C4-2B (cell line): ENCODE results near the gene ARHGEF2.
A peak's percentile ranks its signal among the peaks of the same experiment; 100 is the strongest.

Source experiments
- ZFX ChIP-seq: fragments of 450-650 bp; IDR thresholded peaks from 2 replicates; pipeline ENCODE4 v1.6.1; 2017
- TF ChIP-seq, protein P1 (sequence below): fragments of 450-650 bp; conservative IDR thresholded peaks from 2 replicates; pipeline ENCODE4 v1.5.1; 2017; ENCODE audit warnings: mild to moderate bottlenecking

DNA sequence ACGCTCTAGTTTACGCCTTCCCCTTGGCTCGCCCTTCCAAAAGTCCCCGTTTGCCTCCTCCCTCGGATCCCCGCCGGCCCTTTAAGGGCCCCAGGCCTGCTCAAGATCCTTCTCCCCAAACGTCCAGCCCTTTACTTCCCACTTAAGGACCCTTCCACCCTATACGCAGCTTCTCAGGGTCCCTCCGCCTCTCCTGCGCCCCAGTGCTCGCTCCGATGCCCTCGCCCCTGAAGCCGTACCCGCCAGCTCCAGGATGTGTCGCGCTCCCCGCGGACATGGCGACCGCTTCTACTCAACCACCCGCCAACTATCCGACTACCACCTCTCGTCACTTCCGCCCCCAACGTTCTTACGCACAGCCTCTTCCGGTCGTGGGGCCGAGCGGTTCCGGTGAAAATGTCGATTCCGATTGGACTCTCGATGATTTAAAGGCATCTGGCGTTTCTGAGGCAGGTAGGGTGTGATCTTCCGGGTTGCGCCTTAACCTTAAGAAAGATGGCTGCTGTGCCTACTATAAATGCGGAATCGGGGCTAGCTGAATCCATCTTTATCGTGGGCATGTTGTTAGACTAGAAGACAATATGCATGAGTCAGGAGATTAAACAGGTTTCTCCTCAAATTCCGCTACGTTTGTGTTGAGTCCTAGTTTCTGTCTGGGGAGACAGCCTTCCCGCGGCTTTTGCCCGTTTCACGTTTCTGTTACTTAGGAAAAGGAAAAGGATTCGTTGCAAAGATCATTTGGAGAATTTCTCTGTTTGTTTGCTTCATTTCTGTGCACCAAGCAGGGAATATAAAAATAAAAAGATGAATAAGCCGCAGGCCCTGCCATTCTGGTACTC is 44.0 kb downstream of the ARHGEF2 start, which contains the start of gene KHDC4:
- TF ChIP-seq, protein P1, sequence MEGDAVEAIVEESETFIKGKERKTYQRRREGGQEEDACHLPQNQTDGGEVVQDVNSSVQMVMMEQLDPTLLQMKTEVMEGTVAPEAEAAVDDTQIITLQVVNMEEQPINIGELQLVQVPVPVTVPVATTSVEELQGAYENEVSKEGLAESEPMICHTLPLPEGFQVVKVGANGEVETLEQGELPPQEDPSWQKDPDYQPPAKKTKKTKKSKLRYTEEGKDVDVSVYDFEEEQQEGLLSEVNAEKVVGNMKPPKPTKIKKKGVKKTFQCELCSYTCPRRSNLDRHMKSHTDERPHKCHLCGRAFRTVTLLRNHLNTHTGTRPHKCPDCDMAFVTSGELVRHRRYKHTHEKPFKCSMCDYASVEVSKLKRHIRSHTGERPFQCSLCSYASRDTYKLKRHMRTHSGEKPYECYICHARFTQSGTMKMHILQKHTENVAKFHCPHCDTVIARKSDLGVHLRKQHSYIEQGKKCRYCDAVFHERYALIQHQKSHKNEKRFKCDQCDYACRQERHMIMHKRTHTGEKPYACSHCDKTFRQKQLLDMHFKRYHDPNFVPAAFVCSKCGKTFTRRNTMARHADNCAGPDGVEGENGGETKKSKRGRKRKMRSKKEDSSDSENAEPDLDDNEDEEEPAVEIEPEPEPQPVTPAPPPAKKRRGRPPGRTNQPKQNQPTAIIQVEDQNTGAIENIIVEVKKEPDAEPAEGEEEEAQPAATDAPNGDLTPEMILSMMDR: no peak
- TF ChIP-seq ZFX: peak; percentile 89
